Thyroid gland (tissue), 4 donors: Measurements from ENCODE around the gene NUDT1.

Experiments used
- POLR2A ChIP-seq, 2 donors: fragments of 450-650 bp; IDR thresholded peaks; one replicate each; pipeline ENCODE4 v1.6.1; 2017; ENCODE audit warnings: antibody characterized with exemption in 2 of 2, mild to moderate bottlenecking in 2 of 2, moderate library complexity in 1 of 2
- TF ChIP-seq, protein P1 (sequence below), 6 experiments: fragments of 200-600 bp in 3 of 6; fragments of 450-650 bp in 3 of 6; sonication (generic) in 3 of 6; IDR thresholded peaks; one replicate each; pipeline ENCODE4 v1.5.1; 2016 to 2019; ENCODE audit warnings: antibody characterized with exemption in 6 of 6, mild to moderate bottlenecking in 2 of 6, inconsistent platforms in 1 of 6, moderate library complexity in 1 of 6

DNA sequence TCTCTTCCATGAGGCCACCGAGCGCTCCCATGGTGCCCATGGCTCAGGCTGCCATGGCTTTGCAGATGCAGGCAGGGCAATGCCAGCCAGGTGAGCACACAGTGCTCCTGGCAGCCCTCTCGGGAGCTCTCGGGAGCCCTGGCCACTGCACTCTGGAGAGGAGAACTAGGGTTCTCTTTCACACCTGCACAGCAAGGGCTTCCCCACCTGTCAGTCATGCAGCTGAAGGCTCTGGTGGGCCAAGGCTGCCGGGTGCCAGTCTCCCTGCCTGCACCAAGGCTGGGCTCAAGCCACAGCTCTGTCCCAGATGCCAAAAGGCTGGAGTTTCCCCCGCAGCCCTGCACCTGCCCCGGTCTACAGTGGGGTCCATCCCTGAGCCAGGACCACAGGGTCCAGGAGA lies 32.6 kb downstream of the NUDT1 start:
- TF ChIP-seq POLR2A (IDR thresholded peaks at IDR 0.05) = no peak
- TF ChIP-seq, protein P1, sequence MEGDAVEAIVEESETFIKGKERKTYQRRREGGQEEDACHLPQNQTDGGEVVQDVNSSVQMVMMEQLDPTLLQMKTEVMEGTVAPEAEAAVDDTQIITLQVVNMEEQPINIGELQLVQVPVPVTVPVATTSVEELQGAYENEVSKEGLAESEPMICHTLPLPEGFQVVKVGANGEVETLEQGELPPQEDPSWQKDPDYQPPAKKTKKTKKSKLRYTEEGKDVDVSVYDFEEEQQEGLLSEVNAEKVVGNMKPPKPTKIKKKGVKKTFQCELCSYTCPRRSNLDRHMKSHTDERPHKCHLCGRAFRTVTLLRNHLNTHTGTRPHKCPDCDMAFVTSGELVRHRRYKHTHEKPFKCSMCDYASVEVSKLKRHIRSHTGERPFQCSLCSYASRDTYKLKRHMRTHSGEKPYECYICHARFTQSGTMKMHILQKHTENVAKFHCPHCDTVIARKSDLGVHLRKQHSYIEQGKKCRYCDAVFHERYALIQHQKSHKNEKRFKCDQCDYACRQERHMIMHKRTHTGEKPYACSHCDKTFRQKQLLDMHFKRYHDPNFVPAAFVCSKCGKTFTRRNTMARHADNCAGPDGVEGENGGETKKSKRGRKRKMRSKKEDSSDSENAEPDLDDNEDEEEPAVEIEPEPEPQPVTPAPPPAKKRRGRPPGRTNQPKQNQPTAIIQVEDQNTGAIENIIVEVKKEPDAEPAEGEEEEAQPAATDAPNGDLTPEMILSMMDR (IDR thresholded peaks at IDR 0.05) = no peak
